ENCODE data around the gene MVB12B. TPM values are rescaled to one million over a fixed set of nuclear protein-coding genes. Genes with fewer than 3 reads are reported as not detected.
A peak's percentile ranks its signal among the peaks of the same experiment; 100 is the strongest.

The MVB12B gene
- total RNA-seq, 1 donor from 2014 or later: 26.5 TPM

DNA sequence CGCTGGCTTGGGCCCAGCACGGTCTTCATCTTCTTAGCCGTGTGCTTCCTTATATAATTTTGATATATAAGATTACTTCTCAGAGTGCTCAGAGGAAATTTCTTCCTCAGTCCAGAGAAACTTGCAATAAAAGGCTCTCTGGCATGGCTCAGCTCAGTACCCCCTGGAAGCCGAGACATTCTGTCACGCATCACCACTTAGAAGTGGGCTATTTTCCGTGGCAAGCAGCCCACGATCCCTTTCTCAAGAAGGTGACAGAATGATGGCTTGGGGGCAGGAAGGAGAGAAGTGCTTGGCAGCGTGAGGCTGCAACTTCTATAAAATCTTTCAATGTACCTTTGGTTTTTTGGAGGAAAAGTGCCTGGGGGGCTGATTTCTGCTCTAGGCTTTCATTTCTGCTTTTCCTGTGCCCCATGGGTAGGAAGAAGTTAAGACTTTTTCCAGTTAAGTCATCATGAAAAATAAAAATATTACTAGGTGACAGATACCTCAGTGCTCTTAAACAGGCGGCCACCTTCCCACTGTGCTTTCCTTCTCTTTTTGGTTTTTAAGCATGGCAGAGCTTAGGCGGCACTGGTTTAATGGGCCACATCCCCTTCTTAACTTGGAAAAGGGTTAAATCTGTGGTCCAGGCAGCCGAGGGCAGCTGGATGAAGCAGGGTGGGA lies 104.6 kb downstream of the MVB12B start:
- no peak for DNase-seq

GRCh38 chr9:126432659-126433058 lies 106.0 kb downstream of the MVB12B start:
- DNase-seq: no peak

- DNase-seq: no peak
Observed at GRCh38 chr9:126435105-126435504, 108.5 kb downstream of the MVB12B start.

DNA sequence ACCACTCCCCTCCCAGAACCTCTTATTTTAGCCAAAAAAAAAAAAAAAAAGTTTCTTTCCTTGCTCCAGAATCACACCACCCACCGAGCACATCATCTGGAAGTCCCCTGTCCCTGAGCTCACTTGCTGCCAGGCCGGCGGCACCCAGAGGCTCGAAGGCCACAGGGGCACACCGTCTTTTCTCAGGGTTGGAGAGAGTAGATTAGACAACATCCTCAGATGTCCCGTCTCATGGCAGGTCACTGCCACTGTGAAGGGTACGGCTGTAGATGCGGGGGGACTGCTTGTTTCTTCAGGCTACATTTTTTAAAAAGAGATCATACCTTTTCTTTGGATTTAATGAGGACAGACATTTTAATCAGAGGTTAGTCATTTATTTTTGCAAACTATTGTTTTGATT lies 109.0 kb downstream of the MVB12B start:
- no peak for DNase-seq

DNA sequence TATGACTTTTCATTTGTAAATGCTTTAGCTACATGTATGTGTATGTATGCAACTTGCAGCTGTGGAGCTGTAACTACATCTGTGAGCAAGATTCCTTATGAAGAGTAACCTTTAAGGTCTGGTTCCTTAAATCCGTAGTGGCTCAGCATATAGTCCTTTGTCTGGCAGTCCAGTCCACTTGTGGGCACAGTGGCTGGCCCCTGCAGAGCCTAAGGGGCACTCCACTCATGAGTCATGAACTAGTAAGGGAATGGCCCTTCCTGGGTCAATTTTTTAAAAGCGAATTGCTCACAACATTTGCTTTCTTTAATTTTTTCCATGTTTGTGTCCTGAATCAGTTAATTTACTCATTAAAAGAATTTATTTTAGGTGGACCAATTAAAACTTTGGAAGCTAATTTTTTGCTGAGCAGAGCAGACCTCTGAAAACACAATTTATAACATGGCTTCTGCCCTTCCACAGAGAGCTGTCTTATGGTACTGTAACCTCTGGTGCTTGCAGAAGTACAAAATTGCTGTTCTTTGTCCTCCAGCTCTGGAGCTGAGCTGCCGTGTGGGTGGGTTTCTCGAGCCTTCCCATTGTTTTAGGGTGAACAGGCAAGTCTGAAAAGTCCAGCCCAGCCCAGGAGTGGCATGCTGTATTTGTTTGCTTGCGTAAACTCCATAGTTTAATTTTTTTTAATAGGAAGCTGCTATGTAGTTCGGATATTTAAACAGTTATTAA lies 110.1 kb downstream of the MVB12B start:
- no peak for DNase-seq

DNA sequence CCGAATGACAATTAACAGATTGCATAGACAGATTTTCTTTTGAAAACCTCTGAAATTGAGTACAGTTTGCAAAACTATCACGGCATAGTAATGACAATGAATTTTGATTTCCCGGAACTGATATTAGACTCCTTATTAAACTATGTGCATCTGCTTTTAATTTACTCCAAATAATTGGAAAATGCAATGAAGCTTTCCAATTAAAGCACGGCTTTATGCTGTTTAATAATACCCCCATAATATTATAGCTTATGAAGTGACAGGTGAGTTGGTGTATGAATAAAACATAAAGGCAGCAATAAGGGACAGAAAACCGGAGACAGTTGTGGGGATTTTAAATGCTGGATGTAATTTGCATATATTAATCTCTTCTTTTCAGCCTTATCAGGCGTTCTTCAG lies 110.6 kb downstream of the MVB12B start:
- no peak for DNase-seq

DNA sequence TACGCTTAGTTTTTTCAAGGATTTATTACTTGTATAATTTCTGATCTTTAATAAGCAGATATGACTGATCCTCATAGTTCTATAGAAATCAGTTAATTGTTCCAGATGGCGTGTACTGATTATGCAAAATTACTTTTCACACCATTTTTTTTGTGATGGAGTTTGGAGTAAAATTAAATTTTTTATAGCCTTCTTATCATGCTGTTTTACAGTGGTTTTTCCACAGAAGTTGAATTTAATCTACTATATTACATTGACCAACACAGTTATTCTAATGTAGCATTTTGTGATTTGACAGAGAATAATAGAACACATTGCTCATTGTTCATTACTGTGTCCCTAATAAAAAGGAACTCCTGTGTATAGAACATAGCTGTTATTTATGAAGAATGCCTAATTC lies 111.1 kb downstream of the MVB12B start:
- DNase-seq: no peak

DNA sequence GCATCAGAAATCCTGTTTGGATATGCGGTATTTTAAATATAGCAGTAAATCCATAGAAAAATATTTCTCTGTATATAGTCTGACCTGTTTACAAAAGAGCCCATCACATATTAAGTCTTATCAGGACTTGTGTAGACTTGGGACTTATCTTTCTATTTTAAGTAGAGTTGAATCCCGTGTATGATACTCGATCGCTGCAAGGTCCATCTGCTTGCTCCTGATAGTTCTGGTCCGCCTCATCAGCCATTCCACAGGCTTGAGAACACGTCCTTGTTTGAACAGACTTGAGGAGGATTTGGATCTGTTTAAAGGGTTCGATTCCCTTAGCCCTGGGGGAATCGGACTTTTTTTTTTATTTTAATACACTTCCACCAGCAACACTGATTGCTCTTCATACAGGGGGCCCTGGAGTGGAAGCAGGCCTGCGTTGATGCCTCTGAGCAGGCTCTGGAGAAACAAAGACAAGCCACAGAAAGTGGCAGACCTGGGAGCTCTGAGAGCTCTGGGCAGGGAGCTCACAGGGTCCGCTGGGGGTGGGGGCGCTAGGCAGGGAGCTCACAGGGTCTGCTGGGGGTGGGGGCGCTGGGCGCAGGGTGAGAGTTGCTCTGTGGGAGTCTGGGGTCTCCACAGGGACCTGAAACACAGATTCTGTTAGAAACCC lies 112.2 kb downstream of the MVB12B start:
- no peak for DNase-seq

DNA sequence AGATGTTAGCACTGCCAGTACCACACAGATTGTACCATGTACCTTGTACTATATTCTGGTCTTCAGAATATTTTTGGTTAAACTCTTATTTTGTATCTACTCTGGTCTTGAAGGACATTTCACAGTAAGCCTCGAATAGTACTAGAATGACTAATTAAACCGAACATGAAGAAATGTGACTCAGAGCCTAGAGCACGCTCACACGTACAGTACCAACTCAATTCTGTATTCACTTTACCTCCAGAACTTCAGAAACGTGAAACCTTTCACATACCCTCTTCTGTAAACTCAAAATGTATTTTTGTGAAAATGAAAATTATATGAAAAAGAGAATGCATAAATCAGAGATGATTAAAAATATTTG lies 112.8 kb downstream of the MVB12B start:
- no peak for DNase-seq

- DNase-seq: no peak
Observed at GRCh38 chr9:126439883-126440653, 113.4 kb downstream of the MVB12B start.

DNA sequence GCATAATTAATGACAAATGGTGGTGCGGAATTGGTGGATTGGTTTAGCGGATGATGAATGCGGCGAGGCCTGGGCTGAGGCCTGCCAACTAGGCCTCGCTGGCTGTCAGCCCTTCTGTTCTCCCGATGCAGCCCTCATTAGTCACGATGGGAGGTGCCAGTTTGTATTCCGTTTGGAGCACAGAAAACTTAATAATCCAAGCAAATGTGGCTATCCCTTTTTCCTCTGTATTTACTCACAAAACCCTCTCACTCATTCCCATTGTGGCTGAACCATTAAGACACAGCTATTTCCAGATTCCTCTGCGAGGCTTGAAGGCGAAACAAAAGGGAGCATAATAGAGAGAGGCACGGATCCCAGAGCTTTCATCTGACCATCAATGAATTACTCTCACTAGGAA lies 114.3 kb downstream of the MVB12B start:
- peak; percentile 68 for DNase-seq

- DNase-seq: no peak
Observed at GRCh38 chr9:126442636-126443035, 116.0 kb downstream of the MVB12B start.

GRCh38 chr9:126443144-126443543 lies 116.5 kb downstream of the MVB12B start:
- no peak for DNase-seq

- no peak for DNase-seq
Observed at GRCh38 chr9:126448136-126448535, 121.5 kb downstream of the MVB12B start.

GRCh38 chr9:126448865-126449577 lies 122.4 kb downstream of the MVB12B start:
- no peak for DNase-seq

- no peak for DNase-seq
Observed at GRCh38 chr9:126449725-126450667, 123.4 kb downstream of the MVB12B start.

GRCh38 chr9:126450668-126451205 lies 124.1 kb downstream of the MVB12B start:
- no peak for DNase-seq

DNA sequence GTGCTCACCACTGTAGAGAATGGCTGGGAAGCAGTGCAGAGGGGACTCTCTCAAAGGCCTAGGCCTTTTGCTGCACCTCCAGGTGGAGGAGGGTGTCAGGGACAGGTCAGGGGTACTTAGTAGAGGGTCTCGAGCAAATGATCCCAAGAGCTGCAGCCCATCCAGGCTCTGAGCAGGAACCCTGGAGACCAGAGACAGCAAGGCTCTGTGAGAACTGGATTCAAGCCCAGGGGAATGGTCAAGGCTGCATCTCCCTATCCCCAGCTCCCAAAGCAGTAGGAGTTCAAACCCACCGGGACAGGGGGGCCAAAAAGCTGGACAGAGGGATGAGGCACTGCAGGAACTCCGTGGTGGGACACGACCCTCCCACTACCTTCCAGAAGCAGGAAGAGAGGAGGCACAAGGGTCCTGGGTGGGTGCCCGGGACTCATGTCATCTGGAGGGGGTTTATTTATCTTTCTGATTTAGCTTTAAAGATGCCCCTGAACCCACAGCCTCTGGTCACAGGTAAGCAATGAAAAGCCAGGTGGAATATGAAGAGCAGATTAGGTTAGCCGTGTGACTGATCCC lies 124.8 kb downstream of the MVB12B start:
- no peak for DNase-seq

- no peak for DNase-seq
Observed at GRCh38 chr9:126452106-126452505, 125.5 kb downstream of the MVB12B start.

All from tongue (tissue), 2 donors.